BJ (cell line): ENCODE measurements around the gene DDAH1. TPM values are rescaled to one million over a fixed set of nuclear protein-coding genes. Genes with fewer than 3 reads are reported as not detected.

Experiments
- CTCF ChIA-PET: fragments of 350-600 bp; formaldehyde crosslinking; extraction: SDS; loops from one replicate; lab custom pipeline; 2021; ENCODE audit warnings: antibody characterized with exemption, inconsistent platforms; lab: Yijun Ruan, JAX
- POLR2A ChIA-PET: fragments of 300-600 bp; sonication (Branson Sonifier 250); formaldehyde crosslinking; extraction: SDS; loops from one replicate; lab custom pipeline; 2021; ENCODE audit warnings: antibody characterized with exemption; lab: Charles Lee
- DNase-seq: peaks from one replicate; pipeline ENCODE4 v3.0.0-alpha.2; 2011; ENCODE audit warnings: low read depth
- H3K27me3 ChIP-seq: 2 replicates; pipeline ENCODE4 v1.6.0; 2011; ENCODE audit warnings: low read length; ENCODE audit not compliant: control insufficient read depth, insufficient read depth
- H3K36me3 ChIP-seq: 2 replicates; pipeline ENCODE4 v1.5.1; 2011; ENCODE audit warnings: low read length; ENCODE audit not compliant: control insufficient read depth, insufficient read depth
- H3K4me3 ChIP-seq: 2 replicates; pipeline ENCODE4 v1.5.1; 2011; ENCODE audit warnings: low read depth, mild to moderate bottlenecking, control low read depth, low read length
- CTCF ChIP-seq: IDR thresholded peaks from 2 replicates; pipeline ENCODE4 v1.5.1; 2011; ENCODE audit warnings: low read depth, mild to moderate bottlenecking, control low read depth, inconsistent platforms, low read length, moderate library complexity; ENCODE audit not compliant: insufficient read depth
- polyA plus RNA-seq: library from polyadenylated mRNA; depleted of rRNA; stranded (reverse); fragments of >200 nt; gene quantifications from 2 replicates; pipeline ENCODE4 v1.2.3, GENCODE V29; 2011

DDAH1 gene
- polyA plus RNA-seq, 1 experiment: 244 TPM

DNA sequence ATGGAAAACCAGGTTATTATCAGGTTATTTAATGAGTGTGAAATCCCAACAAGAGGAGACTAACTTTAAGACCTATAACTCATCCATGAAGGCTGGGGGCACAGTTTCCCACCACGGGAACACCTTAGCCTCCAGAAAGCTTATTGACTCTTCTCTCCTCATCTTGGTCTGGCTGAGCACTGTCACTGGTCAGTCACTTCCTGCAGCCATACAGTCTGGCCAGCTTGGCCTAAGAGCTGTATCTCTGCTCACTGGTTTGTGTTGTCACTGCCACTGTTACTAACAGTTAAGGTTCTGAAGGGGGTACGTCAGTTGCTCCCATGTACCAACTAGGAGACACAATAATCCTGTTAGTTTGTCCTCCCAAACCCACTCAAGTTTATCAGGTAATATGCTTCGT is 16.7 kb upstream of the DDAH1 start:
- no peak for DNase-seq
- ChIA-PET POLR2A (no interaction called here), CTCF (no interaction called here)
- Histone ChIP-seq H3K4me3 (no peak overlapping the region), H3K27me3 (no peaks in the 10 kb centered on the region), H3K36me3 (no peaks in the 10 kb centered on the region)
- TF ChIP-seq CTCF: no peak

DNA sequence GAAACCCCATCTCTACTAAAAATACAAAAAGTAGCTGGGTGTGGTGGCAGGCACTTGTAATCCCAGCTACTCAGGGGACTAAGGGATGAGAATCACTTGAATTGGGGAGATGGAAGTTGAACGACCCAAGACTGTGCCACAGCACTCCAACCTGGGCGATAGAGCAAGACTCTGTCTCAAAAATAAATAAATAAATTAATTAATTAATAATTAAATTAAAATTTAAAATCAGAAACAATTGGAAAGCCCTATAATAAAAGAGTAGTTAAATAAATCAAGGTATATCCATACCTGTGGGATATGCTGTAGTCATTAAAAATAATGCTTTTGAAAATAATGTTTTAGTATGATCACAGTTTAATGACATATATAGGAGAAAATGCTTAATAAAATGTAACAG is 15.6 kb upstream of the DDAH1 start:
- no peak for TF ChIP-seq CTCF
- DNase-seq: no peak
- POLR2A ChIA-PET: no interaction called here
- no peaks in the 10 kb centered on the region for H3K27me3 ChIP-seq
- H3K4me3 ChIP-seq: no peak overlapping the region
- CTCF ChIA-PET: interaction anchor here (0.7 to 1.5 kb wide), 2 partner anchors 11 to 88 kb away, joined by 4 to 6 read pairs; no protein-coding TSS in a partner anchor
- no peaks in the 10 kb centered on the region for H3K36me3 ChIP-seq

DNA sequence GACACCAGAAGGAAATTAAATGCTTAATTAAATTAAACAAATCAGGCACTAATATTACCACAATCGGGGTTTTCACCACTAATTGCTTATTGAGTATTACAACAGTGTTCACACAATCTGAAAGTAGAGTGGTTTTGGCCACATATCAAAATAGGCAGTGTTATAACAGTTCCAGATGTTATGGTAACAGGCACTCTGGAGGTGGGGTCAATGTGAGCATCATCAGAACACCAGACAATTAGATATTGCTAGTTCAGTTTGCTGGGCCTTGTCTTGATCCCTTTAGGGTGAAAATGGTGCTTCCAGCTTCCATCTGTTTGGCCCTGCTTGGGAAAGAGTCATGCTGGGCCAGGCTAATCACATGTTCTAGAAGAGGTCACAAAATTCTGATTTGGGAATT is 14.5 kb upstream of the DDAH1 start:
- no peak for DNase-seq
- no peak for TF ChIP-seq CTCF
- no peaks in the 10 kb centered on the region for H3K36me3 ChIP-seq
- no peak overlapping the region for H3K4me3 ChIP-seq
- CTCF ChIA-PET: interaction anchor here (0.7 to 1.5 kb wide), 2 partner anchors 10 to 97 kb away, joined by 3 to 6 read pairs; no protein-coding TSS in a partner anchor
- POLR2A ChIA-PET: no interaction called here
- H3K27me3 ChIP-seq: no peaks in the 10 kb centered on the region

DNA sequence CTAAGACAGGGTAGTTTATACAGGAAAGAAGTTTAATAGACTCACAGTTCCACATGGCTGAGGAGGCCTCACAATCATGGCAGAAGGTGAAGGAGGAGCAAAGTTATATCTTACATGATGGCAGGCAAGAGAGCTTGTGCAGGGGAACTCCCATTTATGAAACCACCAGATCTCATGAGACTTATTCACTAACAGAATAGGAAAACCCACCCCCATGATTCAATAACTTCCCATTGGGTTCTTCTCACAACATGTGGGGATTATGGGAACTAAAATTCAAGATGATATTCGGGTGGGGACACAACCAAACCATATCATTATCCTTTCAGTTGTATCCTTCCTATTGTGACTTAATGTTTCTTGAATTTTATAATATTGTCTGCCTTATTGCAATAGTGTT is 13.4 kb upstream of the DDAH1 start:
- H3K36me3 ChIP-seq: no peaks in the 10 kb centered on the region
- no peak overlapping the region for H3K4me3 ChIP-seq
- DNase-seq: no peak
- CTCF ChIA-PET: no interaction called here
- no peak for TF ChIP-seq CTCF
- H3K27me3 ChIP-seq: no peaks in the 10 kb centered on the region
- POLR2A ChIA-PET: no interaction called here

GRCh38 chr1:85475055-85475454 is 10.1 kb upstream of the DDAH1 start:
- ChIA-PET CTCF (no interaction called here), POLR2A (no interaction called here)
- H3K4me3 ChIP-seq: no peak overlapping the region
- 0 out of 2 replicates have a peak, but pooled peaks cover 2% of the 10 kb centered on the region for H3K36me3 ChIP-seq
- no peak for DNase-seq
- no peaks in the 10 kb centered on the region for H3K27me3 ChIP-seq
- no peak for TF ChIP-seq CTCF
